RPMI7951 (cell line): ENCODE data around the gene DNAH17. TPM values are rescaled to one million over a fixed set of nuclear protein-coding genes. Genes with fewer than 3 reads are reported as not detected.

Experiments
- DNase-seq: peaks from one replicate; pipeline ENCODE4 v3.0.0-alpha.2; 2012; ENCODE audit warnings: low read depth
- total RNA-seq: library from RNA; depleted of rRNA; stranded (reverse); fragments of >200 nt; shearing (Covaris generic); gene quantifications from 2 replicates; pipeline ENCODE4 v1.2.3, GENCODE V29; 2014

Gene DNAH17
- total RNA-seq, 1 experiment from 2014 or later = 0.12 TPM

GRCh38 chr17:78498848-78499247 lies 78.3 kb downstream of the DNAH17 start:
- no peak for DNase-seq

GRCh38 chr17:78497115-78497540 lies 80.1 kb downstream of the DNAH17 start:
- DNase-seq = peak; percentile 79

- no peak for DNase-seq
Observed at GRCh38 chr17:78496311-78496710, 80.9 kb downstream of the DNAH17 start.

- no peak for DNase-seq
Observed at GRCh38 chr17:78495634-78496033, 81.6 kb downstream of the DNAH17 start.

GRCh38 chr17:78494696-78495330 lies 82.4 kb downstream of the DNAH17 start:
- no peak for DNase-seq

GRCh38 chr17:78493853-78494695 lies 83.1 kb downstream of the DNAH17 start:
- no peak for DNase-seq

- no peak for DNase-seq
Observed at GRCh38 chr17:78493450-78493849, 83.7 kb downstream of the DNAH17 start.

- no peak for DNase-seq
Observed at GRCh38 chr17:78492116-78492799, 84.9 kb downstream of the DNAH17 start.

GRCh38 chr17:78491236-78492115 lies 85.7 kb downstream of the DNAH17 start:
- DNase-seq = no peak

GRCh38 chr17:78490673-78491072 lies 86.5 kb downstream of the DNAH17 start:
- DNase-seq = no peak

GRCh38 chr17:78490156-78490555 lies 87.0 kb downstream of the DNAH17 start:
- DNase-seq = no peak

GRCh38 chr17:78488867-78489634 lies 88.1 kb downstream of the DNAH17 start:
- DNase-seq = peak; percentile 7

- DNase-seq = no peak
Observed at GRCh38 chr17:78488156-78488555, 89.0 kb downstream of the DNAH17 start.

- no peak for DNase-seq
Observed at GRCh38 chr17:78486946-78487680, 90.1 kb downstream of the DNAH17 start.

- DNase-seq = no peak
Observed at GRCh38 chr17:78486228-78486802, 90.9 kb downstream of the DNAH17 start.

- no peak for DNase-seq
Observed at GRCh38 chr17:78485290-78486168, 91.7 kb downstream of the DNAH17 start.

- peak; percentile 33 for DNase-seq
Observed at GRCh38 chr17:78484271-78485246, 92.6 kb downstream of the DNAH17 start.
